Stimulated activated naive CD8-positive, alpha-beta T cell treated with anti-CD3 and anti-CD28 coated beads, Interleukin-15, Interleukin-2, amounts not matched to agents 100 ng/mL and 50 ng/mL, for 24 hours (primary cell): ENCODE measurements around the gene TOB2.

Experiments
- H3K27ac Mint-ChIP-seq: one replicate; pipeline ENCODE4 v1.8.0; 2021; ENCODE audit warnings: mild to moderate bottlenecking, mixed read lengths
- H3K27me3 Mint-ChIP-seq: one replicate; pipeline ENCODE4 v1.8.0; 2021; ENCODE audit warnings: mixed read lengths
- H3K36me3 Mint-ChIP-seq: one replicate; pipeline ENCODE4 v1.8.0; 2021; ENCODE audit warnings: low read depth, mixed read lengths
- H3K4me1 Mint-ChIP-seq: one replicate; pipeline ENCODE4 v1.8.0; 2021; ENCODE audit warnings: low read depth, mixed read lengths
- H3K4me3 Mint-ChIP-seq: one replicate; pipeline ENCODE4 v1.8.0; 2021; ENCODE audit warnings: mild to moderate bottlenecking, mixed read lengths
- H3K9me3 Mint-ChIP-seq: one replicate; pipeline ENCODE4 v1.8.0; 2021; ENCODE audit warnings: mixed read lengths

Gene TOB2

GRCh38 chr22:41395531-41396240 is 50.9 kb downstream of the TOB2 start:
- H3K9me3 Mint-ChIP-seq = no peaks in the 10 kb centered on the region
- H3K27me3 Mint-ChIP-seq = no peaks in the 10 kb centered on the region
- peaks cover 6% of the 10 kb centered on the region for H3K36me3 Mint-ChIP-seq
- H3K4me3 Mint-ChIP-seq = no peak overlapping the region
- H3K4me1 Mint-ChIP-seq = no peaks in the 10 kb centered on the region
- no peak overlapping the region for H3K27ac Mint-ChIP-seq

GRCh38 chr22:41394012-41394356 is 52.6 kb downstream of the TOB2 start:
- Mint-ChIP-seq H3K27ac (no peak overlapping the region), H3K4me3 (no peak overlapping the region), H3K27me3 (no peaks in the 10 kb centered on the region), H3K9me3 (no peaks in the 10 kb centered on the region), H3K36me3 (peaks cover 12% of the 10 kb centered on the region), H3K4me1 (peaks cover 2% of the 10 kb centered on the region)

GRCh38 chr22:41387341-41387740 is 59.3 kb downstream of the TOB2 start:
- Mint-ChIP-seq H3K4me3 (no peak overlapping the region), H3K27ac (no peak overlapping the region), H3K36me3 (peaks cover 13% of the 10 kb centered on the region), H3K27me3 (no peaks in the 10 kb centered on the region), H3K4me1 (peaks cover 11% of the 10 kb centered on the region), H3K9me3 (no peaks in the 10 kb centered on the region)

GRCh38 chr22:41384128-41384527 is 62.5 kb downstream of the TOB2 start:
- H3K4me3 Mint-ChIP-seq = no peak overlapping the region
- peaks cover 4% of the 10 kb centered on the region for H3K36me3 Mint-ChIP-seq
- H3K4me1 Mint-ChIP-seq = peaks cover 17% of the 10 kb centered on the region
- H3K27me3 Mint-ChIP-seq = no peaks in the 10 kb centered on the region
- no peak overlapping the region for H3K27ac Mint-ChIP-seq
- no peaks in the 10 kb centered on the region for H3K9me3 Mint-ChIP-seq
